HepG2 (cell line): Measurements from ENCODE around the gene DNAI2.

Experiments used
- CBX2 ChIP-seq, 2 experiments: fragments of 200-600 bp in 1 of 2; sonication (generic); formaldehyde crosslinking in 1 of 2; IDR thresholded peaks; 2 replicates each; pipeline versions ENCODE4 v1.7.0 to v1.8.1; 2018 to 2022; ENCODE audit warnings: low read depth in 2 of 2, low read length in 1 of 2, mild to moderate bottlenecking in 1 of 2, missing genetic modification reagents in 1 of 2
- MBD4 ChIP-seq: IDR thresholded peaks from 2 replicates; pipeline ENCODE4 v1.6.1; 2012; ENCODE audit warnings: low read length, inconsistent platforms, borderline replicate concordance
- MEIS2 ChIP-seq: sonication (generic); formaldehyde crosslinking; IDR thresholded peaks from 2 replicates; pipeline ENCODE4 v1.9.0; 2021; ENCODE audit warnings: mild to moderate bottlenecking, missing genetic modification reagents
- SRF ChIP-seq: IDR thresholded peaks from 2 replicates; pipeline ENCODE4 v1.6.1; 2011; ENCODE audit warnings: mild to moderate bottlenecking, low read depth, low read length, moderate library complexity
- TGIF2 ChIP-seq: IDR thresholded peaks from 2 replicates; pipeline ENCODE4 v1.6.1; 2016; ENCODE audit warnings: control low read depth, missing compliant biosample characterization
- ZNF781 ChIP-seq: sonication (generic); formaldehyde crosslinking; IDR thresholded peaks from 2 replicates; pipeline ENCODE4 v1.5.1; 2020; ENCODE audit warnings: borderline replicate concordance, mild to moderate bottlenecking, missing genetic modification reagents; ENCODE audit errors: not compliant biosample characterization

DNA sequence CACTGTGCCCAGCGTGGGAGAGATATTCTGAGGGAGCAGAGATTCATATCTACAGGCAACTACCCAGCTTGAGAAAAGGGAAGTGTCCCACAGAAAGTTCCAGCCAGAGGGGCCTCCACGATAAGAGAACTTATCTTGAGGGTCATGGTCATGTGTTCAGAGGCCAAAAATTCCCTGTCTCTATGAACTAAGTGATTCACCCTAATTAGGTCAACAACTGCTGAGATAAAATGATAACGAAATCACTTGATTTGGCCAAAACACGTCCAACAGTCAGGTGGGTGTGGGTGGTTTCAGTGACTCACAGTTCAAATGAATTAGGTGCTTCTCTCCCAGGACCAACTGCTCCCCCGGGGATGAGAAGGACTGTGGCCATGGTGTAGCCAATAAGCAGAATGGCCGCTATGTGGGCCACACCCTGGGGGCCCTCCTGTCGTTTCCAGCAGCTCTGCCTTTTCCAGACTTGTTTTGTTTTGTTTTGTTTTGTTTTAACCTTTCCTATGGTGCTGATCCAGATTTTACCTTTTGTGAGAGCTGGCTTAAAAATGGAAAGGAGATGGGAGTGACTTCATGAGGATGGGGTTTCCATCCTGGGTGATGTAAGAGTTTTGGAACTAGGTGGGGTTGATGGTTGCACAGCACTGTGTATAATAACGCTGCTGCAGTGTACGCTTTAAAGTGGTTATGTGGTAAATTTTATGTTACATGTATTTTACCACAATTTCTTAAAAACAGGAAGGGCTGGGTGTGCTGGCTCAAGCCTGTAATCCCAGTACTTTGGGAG is 8.7 kb downstream of the DNAI2 start:
- no peak for TF ChIP-seq MBD4
- no peak for TF ChIP-seq MEIS2
- no peak for TF ChIP-seq ZNF781 (CRISPR knock-in tag)
- no peak for TF ChIP-seq TGIF2 (CRISPR knock-in tag)
- TF ChIP-seq SRF: no peak
- TF ChIP-seq CBX2 (IDR thresholded peaks at IDR 0.05; ENCODE audit: low read depth, low read length): no peak
- TF ChIP-seq CBX2 (CRISPR knock-in tag; IDR thresholded peaks at IDR 0.05; ENCODE audit: low read depth): no peak
